GM12892 (cell line): ENCODE measurements around the gene MDH1.

ENCODE experiments used
- POLR2A ChIP-seq: IDR thresholded peaks from 2 replicates; pipeline ENCODE4 v1.6.1; 2011; ENCODE audit warnings: low read depth, low read length, control low read depth
- POLR2AphosphoS5 ChIP-seq: IDR thresholded peaks from 2 replicates; pipeline ENCODE4 v1.6.1; 2011; ENCODE audit warnings: low read depth, low read length, control low read depth

- TF ChIP-seq POLR2A (no peak), POLR2AphosphoS5 (no peak)
Measured at GRCh38 chr2:63632382-63632781, 43.6 kb downstream of the MDH1 start.
